PC-3 (cell line): ENCODE data around the gene GNGT1.

Source experiments
- EZH2 ChIP-seq: fragments of 300-600 bp; sonication (generic); IDR thresholded peaks from one replicate; pipeline ENCODE4 v1.6.1; 2017; ENCODE audit warnings: antibody characterized with exemption, mild to moderate bottlenecking, low read length; ENCODE audit not compliant: unreplicated experiment
- TF ChIP-seq, protein P1 (sequence below): fragments of 300-600 bp; sonication (generic); conservative IDR thresholded peaks from 2 replicates; pipeline ENCODE4 v1.5.1; 2017; ENCODE audit warnings: antibody characterized with exemption, low read depth, mild to moderate bottlenecking, low read length

DNA sequence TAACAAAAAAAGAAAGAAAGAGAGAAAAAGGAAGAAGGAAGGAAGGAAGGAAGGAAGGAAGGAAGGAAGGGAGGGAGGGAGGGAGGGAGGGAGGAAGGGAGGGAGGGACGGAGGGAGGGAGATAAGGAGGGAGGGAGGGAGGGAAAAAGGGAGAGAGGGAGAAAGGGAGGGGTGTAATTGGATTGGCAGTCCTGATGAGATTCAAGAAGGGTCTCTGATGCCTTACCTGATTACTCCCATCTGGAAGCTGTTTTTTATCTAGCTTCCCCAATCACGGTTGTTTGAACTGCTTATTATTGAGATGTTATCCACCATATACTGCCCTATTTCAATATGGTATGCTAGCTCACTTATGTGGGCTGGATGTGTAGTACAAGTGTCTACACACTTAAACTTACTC, 42.5 kb downstream of the GNGT1 start:
- TF ChIP-seq, protein P1, sequence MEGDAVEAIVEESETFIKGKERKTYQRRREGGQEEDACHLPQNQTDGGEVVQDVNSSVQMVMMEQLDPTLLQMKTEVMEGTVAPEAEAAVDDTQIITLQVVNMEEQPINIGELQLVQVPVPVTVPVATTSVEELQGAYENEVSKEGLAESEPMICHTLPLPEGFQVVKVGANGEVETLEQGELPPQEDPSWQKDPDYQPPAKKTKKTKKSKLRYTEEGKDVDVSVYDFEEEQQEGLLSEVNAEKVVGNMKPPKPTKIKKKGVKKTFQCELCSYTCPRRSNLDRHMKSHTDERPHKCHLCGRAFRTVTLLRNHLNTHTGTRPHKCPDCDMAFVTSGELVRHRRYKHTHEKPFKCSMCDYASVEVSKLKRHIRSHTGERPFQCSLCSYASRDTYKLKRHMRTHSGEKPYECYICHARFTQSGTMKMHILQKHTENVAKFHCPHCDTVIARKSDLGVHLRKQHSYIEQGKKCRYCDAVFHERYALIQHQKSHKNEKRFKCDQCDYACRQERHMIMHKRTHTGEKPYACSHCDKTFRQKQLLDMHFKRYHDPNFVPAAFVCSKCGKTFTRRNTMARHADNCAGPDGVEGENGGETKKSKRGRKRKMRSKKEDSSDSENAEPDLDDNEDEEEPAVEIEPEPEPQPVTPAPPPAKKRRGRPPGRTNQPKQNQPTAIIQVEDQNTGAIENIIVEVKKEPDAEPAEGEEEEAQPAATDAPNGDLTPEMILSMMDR = no peak
- TF ChIP-seq EZH2 = no peak
